ENCODE data around the gene PPIP5K1.

DNA sequence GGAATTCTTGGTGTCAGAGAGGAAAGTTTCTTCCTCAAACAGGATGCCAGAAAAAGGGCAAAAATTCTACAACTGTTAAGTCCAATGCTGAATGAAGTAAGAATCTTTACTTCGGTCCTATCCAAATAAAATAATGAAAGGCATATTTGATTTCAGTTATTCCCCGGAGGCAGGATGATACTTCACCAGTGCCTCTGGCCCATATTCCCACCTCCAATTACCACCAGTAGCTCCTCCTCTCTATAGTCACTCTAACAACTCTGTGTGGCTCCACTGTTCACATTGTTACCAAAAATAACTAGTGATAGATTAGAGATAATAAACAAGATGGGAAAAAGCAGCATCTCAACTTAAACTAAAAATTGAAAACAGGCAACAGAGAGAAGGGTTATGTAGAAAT lies 51.9 kb downstream of the PPIP5K1 start:
- TF ChIP-seq CTCF (conservative IDR thresholded peaks at IDR 0.05; ENCODE audit: low read depth, low read length) (no peak), SMC3 (IDR thresholded peaks at IDR 0.05; ENCODE audit: low read depth, low read length) (no peak), MAZ (IDR thresholded peaks at IDR 0.05; ENCODE audit: borderline replicate concordance, low read depth, low read length) (no peak), CEBPB (IDR thresholded peaks at IDR 0.05; ENCODE audit: low read depth, low read length) (no peak), RFX5 (IDR thresholded peaks at IDR 0.05; ENCODE audit: low read depth, low read length) (no peak), POLR2A (IDR thresholded peaks at IDR 0.05; ENCODE audit: low read depth, low read length) (no peak), ELK1 (IDR thresholded peaks at IDR 0.05; ENCODE audit: borderline replicate concordance, low read depth, low read length) (no peak), CHD1 (IDR thresholded peaks at IDR 0.05; ENCODE audit: low read depth, low read length) (no peak), MAFK (IDR thresholded peaks at IDR 0.05; ENCODE audit: low read depth, low read length) (no peak), RCOR1 (IDR thresholded peaks at IDR 0.05; ENCODE audit: insufficient replicate concordance, low read length) (no peak), MXI1 (IDR thresholded peaks at IDR 0.05; ENCODE audit: borderline replicate concordance, low read depth, low read length) (no peak), RAD21 (IDR thresholded peaks at IDR 0.05; ENCODE audit: low read length) (no peak), FOS (IDR thresholded peaks at IDR 0.05; ENCODE audit: low read depth, low read length) (no peak)
- TF ChIP-seq, protein P1, sequence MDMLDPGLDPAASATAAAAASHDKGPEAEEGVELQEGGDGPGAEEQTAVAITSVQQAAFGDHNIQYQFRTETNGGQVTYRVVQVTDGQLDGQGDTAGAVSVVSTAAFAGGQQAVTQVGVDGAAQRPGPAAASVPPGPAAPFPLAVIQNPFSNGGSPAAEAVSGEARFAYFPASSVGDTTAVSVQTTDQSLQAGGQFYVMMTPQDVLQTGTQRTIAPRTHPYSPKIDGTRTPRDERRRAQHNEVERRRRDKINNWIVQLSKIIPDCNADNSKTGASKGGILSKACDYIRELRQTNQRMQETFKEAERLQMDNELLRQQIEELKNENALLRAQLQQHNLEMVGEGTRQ (IDR thresholded peaks at IDR 0.05; ENCODE audit: low read depth, low read length): no peak
